OCI-LY7 (cell line): Measurements from ENCODE around the gene AKIRIN2.

Source experiments
- EZH2phosphoT487 ChIP-seq: fragments of 200-600 bp; sonication (generic); IDR thresholded peaks from 2 replicates; pipeline ENCODE4 v1.6.1; 2018; ENCODE audit warnings: low read depth, borderline replicate concordance, mild to moderate bottlenecking, mixed run types, antibody characterized with exemption, low read length, moderate library complexity, mixed read lengths
- TF ChIP-seq, protein P1 (sequence below): fragments of 200-600 bp; sonication (generic); conservative IDR thresholded peaks from 2 replicates; pipeline ENCODE4 v1.5.1; 2014; ENCODE audit warnings: mild to moderate bottlenecking, antibody characterized with exemption, low read length, moderate library complexity, mixed read lengths

DNA sequence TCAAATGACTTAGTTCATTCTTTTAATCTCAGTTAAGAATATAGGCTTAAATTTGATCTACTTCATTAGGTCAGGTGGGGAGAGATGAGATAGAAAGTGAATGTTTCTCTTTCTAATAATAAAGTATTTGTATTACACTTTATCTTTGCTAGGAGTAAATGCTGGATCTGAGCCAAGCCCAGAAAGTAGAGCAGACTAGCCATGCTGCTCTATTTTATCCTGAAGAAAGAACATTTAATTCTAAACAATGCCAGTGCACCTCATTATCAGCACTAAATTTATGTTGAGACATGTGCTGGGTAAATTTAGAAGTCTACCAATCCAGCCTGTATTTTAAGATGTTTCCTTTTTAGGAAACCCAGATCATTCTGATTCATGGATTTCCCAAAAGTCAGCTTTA, 43.5 kb downstream of the AKIRIN2 start:
- TF ChIP-seq, protein P1, sequence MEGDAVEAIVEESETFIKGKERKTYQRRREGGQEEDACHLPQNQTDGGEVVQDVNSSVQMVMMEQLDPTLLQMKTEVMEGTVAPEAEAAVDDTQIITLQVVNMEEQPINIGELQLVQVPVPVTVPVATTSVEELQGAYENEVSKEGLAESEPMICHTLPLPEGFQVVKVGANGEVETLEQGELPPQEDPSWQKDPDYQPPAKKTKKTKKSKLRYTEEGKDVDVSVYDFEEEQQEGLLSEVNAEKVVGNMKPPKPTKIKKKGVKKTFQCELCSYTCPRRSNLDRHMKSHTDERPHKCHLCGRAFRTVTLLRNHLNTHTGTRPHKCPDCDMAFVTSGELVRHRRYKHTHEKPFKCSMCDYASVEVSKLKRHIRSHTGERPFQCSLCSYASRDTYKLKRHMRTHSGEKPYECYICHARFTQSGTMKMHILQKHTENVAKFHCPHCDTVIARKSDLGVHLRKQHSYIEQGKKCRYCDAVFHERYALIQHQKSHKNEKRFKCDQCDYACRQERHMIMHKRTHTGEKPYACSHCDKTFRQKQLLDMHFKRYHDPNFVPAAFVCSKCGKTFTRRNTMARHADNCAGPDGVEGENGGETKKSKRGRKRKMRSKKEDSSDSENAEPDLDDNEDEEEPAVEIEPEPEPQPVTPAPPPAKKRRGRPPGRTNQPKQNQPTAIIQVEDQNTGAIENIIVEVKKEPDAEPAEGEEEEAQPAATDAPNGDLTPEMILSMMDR, result no peak
- no peak for TF ChIP-seq EZH2phosphoT487
